ENCODE measurements around the gene ADARB2.

- TF ChIP-seq EP300 (IDR thresholded peaks at IDR 0.05): no peak
- TF ChIP-seq CTCF (IDR thresholded peaks at IDR 0.05): peak in 1 of 4 experiments; percentile 48
- no peak for TF ChIP-seq POLR2A (IDR thresholded peaks at IDR 0.05)
These were observed 316.5 kb downstream of the ADARB2 start for GRCh38 chr10:1420661-1421362.
